NCI-H2171 (cell line): Measurements from ENCODE around the gene ADGRV1.
"Not testable (repeated sequence)": the region's sequence is repeated elsewhere in the genome, so short reads cannot be mapped to it uniquely, and the experiment has no call there.

Experiments used
- DNase-seq: peaks from one replicate; lab custom pipeline; 2025; lab: John Stamatoyannopoulos, UW

Gene ADGRV1

DNA sequence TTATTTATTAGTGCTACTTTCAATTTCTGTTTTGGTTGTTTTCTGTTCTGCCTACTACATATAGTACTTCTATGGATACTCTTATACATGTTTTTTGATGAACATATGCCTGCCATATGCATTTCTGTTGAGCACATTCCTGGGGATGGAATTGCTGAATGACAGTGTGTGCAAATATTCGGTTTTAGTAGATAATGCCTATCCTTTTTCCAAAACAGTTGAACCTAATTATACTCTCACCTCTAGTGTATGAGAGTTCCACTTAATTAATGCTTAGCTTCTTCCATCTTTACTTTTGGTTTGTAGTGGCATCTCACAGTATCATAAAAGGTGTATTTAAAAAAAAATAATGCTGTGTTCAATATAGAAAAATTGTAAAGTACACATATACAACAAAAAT lies 96.8 kb downstream of the ADGRV1 start:
- no peak for DNase-seq

DNA sequence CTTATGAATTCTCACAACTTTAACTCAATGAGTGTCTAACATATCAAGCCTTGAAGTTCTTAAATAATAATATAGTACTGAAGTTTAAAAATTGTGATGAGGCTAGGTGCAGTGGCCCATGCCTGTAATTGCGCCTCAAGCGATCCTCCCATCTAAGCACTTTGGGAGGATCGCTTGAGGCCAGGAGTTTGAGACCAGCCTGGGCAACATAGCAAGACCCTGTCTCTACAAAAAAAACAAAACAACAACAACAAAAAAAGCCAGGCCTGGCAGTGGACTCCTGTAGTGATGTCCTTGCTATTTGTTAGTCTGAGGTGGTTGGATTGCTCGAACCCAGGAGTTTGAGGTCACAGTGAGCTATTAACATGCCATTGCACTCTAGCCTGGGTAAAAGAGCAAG lies 98.4 kb downstream of the ADGRV1 start:
- no peak for DNase-seq

GRCh38 chr5:90657788-90658187 lies 99.2 kb downstream of the ADGRV1 start:
- DNase-seq, result no peak

DNA sequence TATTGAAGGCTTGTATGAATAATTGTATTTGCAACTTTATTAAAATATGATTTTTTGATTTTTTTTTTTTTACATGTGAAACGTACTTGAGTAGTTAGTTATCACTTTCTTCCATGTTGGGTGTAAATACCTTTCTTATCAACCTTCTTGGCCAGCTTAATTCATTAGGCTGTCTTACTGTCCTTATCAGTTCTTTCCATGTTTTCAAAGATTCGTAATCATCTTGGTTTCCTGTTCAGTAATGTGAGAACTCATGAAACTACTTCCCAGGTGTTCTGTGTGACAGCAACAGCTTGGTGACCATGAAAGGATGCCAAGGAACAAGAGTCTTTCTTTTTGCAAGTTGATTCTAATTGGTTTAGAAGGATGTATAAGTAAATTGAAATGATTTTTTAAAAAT lies 100.0 kb downstream of the ADGRV1 start:
- DNase-seq, result no peak

DNA sequence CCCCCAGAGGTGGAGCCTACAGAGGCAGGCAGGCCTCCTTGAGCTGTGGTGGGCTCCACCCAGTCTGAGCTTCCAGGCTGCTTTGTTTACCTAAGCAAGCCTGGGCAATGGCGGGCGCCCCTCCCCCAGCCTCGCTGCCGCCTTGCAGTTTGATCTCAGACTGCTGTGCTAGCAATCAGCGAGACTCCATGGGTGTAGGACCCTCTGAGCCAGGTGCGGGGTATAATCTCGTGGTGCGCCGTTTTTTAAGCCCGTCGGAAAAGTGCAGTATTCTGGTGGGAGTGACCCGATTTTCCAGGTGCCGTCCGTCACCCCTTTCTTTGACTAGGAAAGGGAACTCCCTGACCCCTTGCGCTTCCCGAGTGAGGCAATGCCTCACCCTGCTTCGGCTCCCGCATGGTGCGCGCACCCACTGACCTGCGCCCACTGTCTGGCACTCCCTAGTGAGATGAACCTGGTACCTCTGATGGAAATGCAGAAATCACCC lies 109.5 kb downstream of the ADGRV1 start:
- not testable (repeated sequence) for DNase-seq

- no peak for DNase-seq
These were observed 116.6 kb downstream of the ADGRV1 start for GRCh38 chr5:90675222-90675621.

GRCh38 chr5:90680921-90681563 lies 122.4 kb downstream of the ADGRV1 start:
- no peak for DNase-seq

DNA sequence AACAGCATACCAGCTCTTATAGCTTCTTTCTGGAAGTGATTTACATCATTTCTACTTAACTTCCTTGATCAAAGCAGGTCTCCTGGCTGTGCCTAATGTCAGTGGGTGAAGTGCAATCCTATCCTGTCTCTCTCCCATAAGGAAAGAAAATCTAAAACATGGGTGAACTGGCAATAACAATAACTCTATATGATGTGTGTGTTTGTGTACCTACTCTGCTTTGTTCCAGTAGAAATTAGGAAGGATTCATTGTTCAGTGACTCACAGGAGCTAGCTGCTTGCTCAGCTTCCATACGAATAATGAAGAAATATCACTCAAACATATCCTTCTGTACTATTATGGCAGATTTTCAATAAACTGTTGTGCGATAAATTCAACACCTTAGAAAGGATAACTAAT lies 123.7 kb downstream of the ADGRV1 start:
- no peak for DNase-seq

DNA sequence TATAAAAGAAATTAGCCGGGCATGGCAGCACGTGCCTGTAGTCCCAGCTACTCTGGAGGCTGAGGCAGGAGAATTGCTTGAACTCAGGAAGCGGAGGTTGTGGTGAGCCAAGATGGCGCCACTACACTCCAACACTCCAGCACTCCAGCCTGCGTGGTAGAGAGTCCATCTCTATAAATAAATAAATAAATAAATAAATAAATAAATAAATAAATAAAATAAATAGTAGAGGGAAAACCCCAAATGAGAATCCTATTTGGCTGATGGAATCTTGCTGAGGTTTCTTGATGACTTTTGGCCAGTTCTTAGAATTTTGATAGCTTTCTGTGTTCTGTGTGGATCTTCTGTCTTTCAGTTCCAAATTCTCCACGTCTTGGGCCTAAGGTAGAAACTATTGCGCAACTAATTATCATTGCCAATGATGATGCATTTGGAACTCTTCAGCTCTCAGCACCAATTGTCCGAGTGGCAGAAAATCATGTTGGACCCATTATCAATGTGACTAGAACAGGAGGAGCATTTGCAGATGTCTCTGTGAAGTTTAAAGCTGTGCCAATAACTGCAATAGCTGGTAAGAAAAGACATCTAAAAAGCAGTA lies 126.9 kb downstream of the ADGRV1 start:
- no peak for DNase-seq

- not testable (repeated sequence) for DNase-seq
These were observed 127.8 kb downstream of the ADGRV1 start for GRCh38 chr5:90686363-90686762.

DNA sequence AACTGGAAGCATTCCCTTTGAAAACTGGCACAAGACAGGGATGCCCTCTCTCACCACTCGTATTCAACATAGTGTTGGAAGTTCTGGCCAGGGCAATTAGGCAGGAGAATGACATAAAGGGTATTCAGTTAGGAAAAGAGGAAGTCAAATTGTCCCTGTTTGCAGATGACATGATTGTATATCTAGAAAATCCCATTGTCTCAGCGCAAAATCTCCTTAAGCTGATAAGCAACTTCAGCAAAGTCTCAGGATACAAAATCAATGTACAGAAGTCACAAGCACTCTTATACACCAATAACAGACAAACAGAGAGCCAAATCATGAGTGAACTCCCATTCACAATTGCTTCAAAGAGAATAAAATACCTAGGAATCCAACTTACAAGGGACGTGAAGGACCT lies 128.9 kb downstream of the ADGRV1 start:
- not testable (repeated sequence) for DNase-seq

GRCh38 chr5:90689064-90689463 lies 130.5 kb downstream of the ADGRV1 start:
- DNase-seq, result no peak

- DNase-seq, result no peak
These were observed 131.7 kb downstream of the ADGRV1 start for GRCh38 chr5:90690307-90690706.

- no peak for DNase-seq
These were observed 132.9 kb downstream of the ADGRV1 start for GRCh38 chr5:90691533-90691932.

DNA sequence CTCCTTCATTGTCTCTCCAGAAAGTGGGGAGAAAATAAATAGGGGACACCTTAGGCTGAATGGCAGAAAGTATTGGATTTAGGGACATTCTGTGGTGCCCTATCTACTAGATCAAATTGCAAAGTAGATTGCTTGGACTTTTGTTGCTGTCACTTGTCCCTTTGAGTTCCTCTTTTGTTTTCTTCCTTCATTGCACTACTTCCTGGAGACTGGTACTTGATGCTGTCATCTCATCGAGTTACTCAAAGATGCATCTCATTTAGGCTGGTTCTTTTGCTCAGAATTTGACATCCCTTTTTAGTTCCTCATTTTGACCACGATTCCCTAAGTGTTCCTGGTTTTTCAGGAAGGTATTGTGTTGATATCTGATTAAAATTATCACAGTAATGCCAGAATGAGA lies 137.6 kb downstream of the ADGRV1 start:
- no peak for DNase-seq

- no peak for DNase-seq
These were observed 141.7 kb downstream of the ADGRV1 start for GRCh38 chr5:90700299-90700698.

DNA sequence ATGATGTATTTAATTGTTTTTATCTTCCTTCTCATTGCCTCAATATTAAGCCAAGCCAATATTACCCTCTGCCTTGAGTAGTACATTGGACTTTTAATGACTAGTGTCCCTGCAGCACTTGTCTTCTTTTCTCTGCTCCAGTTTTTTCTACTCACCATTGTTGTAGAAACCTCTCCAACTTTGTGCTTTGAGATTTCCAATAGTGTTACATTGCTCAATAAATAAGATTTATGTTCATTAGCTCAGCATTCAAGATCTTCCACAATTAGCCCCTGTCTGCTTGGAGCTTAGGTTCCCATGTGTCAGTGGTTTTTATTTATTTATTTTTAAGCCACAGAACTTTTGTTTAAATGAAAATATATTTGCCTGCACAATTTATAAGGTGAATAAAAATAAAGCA lies 145.3 kb downstream of the ADGRV1 start:
- no peak for DNase-seq

- DNase-seq, result no peak
These were observed 149.1 kb downstream of the ADGRV1 start for GRCh38 chr5:90707698-90708097.

DNA sequence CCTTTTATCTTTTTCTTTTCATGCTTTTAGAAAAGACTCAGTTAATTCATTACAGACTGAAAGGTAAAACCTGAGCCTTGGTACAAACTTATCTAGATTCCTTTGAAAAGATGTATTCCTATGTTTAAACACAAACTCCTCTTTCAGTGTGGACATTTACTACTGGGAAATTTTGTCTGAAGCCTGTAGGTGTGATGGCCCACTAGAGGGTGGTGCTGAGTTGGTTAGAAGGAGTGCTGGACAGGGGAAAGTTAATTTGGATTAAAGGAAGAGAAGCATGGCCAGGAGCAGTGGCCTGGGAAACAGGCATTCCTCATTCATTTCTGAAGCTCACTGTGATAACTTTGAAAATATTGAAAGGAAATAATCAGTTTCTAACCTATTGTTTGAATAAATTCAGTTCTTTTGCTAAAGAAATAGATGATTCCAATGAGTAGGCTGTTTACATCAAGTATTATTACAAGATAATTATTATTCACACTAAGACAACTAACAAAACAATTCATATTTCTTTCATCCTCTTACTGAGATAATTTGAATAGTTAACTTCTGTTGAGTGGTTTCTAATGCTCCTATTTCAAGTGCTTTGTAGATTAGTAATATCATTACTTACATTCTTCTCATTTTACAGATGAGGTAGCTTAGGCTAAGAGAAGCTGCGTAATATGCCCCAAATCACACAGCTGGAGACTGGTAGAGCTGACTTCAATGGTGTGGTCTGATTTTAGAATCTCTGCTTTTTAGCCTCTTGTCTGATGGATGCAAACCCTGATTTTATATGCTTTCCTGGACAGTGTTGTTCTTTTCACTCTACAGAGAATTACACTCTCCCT lies 150.9 kb downstream of the ADGRV1 start:
- DNase-seq, result no peak

- DNase-seq, result no peak
These were observed 159.8 kb downstream of the ADGRV1 start for GRCh38 chr5:90718387-90718786.

DNA sequence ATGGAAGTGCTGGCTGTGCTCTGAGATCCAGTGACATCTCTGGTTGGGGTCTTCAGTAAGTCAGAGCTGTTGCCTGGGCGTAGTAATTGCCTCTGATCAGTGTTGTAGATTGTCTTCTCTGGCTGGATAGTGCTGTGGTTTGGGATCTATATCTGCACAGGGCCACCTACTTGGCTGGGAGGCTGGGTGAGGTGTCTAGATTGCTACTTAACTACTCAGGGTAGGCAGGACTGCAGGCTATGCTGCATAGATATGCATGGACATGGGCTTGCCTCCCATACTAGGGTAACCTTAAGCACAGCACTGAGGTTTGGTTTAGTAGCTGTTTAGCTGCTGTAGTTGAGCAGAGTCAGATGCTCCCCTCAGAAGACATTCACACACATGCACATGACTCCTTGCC lies 181.0 kb downstream of the ADGRV1 start:
- no peak for DNase-seq

DNA sequence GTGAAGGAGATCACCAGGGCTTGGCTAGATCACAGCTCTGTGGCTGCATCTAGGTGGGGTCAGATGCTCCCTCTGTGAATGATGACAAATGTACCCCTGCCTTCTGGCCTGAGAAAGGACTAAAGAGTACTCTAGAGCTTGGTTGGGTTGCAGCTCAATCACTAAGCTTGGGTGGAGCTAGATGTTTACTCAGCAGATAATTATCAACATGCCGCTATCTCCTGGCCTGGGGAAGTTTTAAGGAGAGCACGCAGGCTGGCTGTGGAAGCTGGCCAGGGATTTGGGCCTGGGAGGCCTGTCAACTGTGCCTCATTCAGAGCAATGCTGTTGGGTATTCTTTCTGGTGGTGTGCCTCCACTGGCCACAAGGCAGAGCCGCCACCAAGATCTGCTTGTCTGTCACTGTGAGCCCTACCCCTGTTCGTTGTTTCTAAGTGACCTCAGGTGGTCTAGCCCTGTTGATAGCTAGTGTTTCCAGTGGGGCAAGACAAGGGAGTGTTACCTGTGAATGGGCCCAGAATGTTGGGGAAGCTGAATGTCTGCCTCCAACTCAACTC lies 181.7 kb downstream of the ADGRV1 start:
- no peak for DNase-seq
